Measurements from ENCODE around the gene CDH4. TPM values are rescaled to one million over a fixed set of nuclear protein-coding genes. Genes with fewer than 3 reads are reported as not detected.

Gene CDH4
- total and polyA plus RNA-seq, 2 of the 8 experiments (the other 6 are each of a cell fraction or from before 2014, with no cell fraction given): 4.3 to 7.9 TPM

- no peak for TF ChIP-seq RNF2 (IDR thresholded peaks at IDR 0.05; ENCODE audit: borderline replicate concordance, low read depth, low read length, missing control alignments, poor library complexity, severe bottlenecking)
- TF ChIP-seq SP2 (IDR thresholded peaks at IDR 0.05; ENCODE audit: low read length): no peak
- no peak for TF ChIP-seq E2F6 (IDR thresholded peaks at IDR 0.05)
- no peak for TF ChIP-seq NANOG (IDR thresholded peaks at IDR 0.05; ENCODE audit: insufficient read depth, low read depth, low read length, poor library complexity, severe bottlenecking)
- no peak for TF ChIP-seq CTBP2 (IDR thresholded peaks at IDR 0.05; ENCODE audit: borderline replicate concordance, insufficient read depth, insufficient read length, low read length)
- no peak for TF ChIP-seq RXRA (IDR thresholded peaks at IDR 0.05; ENCODE audit: insufficient read depth, low read depth, low read length)
- no peak for TF ChIP-seq EGR1 (IDR thresholded peaks at IDR 0.05; ENCODE audit: borderline replicate concordance, low read depth, low read length)
- TF ChIP-seq TAF1 (IDR thresholded peaks at IDR 0.05; ENCODE audit: low read depth, low read length): no peak
- TF ChIP-seq NRF1 (IDR thresholded peaks at IDR 0.05; ENCODE audit: low read depth, low read length): no peak
- TF ChIP-seq TAF7 (optimal IDR thresholded peaks at IDR 0.05; ENCODE audit: borderline replicate concordance, low read depth, low read length): no peak
Observed at GRCh38 chr20:61457725-61458124, 205.7 kb downstream of the CDH4 start (continued).

All from H1 (cell line).